K562 (cell line): Measurements from ENCODE around the gene WDR20.

Source experiments
- ATF4 ChIP-seq: fragments of 450-650 bp; formaldehyde crosslinking; IDR thresholded peaks from 2 replicates; pipeline ENCODE4 v1.4.0; 2022; ENCODE audit warnings: mild to moderate bottlenecking, moderate library complexity
- CHD2 ChIP-seq: IDR thresholded peaks from 2 replicates; pipeline ENCODE4 v1.6.1; 2011; ENCODE audit warnings: low read depth, low read length
- CTCF ChIP-seq, 3 experiments: IDR thresholded peaks in 2 of 3; conservative IDR thresholded peaks in 1 of 3; 2 replicates each; pipeline ENCODE4 v1.5.1; 2011 to 2012; ENCODE audit warnings: low read length in 3 of 3, mild to moderate bottlenecking in 3 of 3, control low read depth in 2 of 3, improper control_type of control experiment in 1 of 3, inconsistent platforms in 1 of 3, low read depth in 1 of 3, mixed read lengths in 1 of 3, moderate library complexity in 1 of 3; ENCODE audit not compliant: insufficient read depth in 2 of 3
- EP300 ChIP-seq: IDR thresholded peaks from 2 replicates; pipeline ENCODE4 v1.6.1; 2012; ENCODE audit warnings: low read length, improper control_type of control experiment
- EZH2 ChIP-seq: IDR thresholded peaks from 2 replicates; pipeline ENCODE4 v1.6.1; 2012; ENCODE audit warnings: low read depth, mild to moderate bottlenecking, inconsistent platforms, low read length, borderline replicate concordance
- JUNB ChIP-seq: fragments of 450-650 bp; formaldehyde crosslinking; conservative IDR thresholded peaks from 2 replicates; pipeline ENCODE4 v1.4.0; 2020; ENCODE audit warnings: mild to moderate bottlenecking
- MAX ChIP-seq: sonication (generic); formaldehyde crosslinking; IDR thresholded peaks from 2 replicates; pipeline ENCODE4 v1.9.0; 2022; ENCODE audit warnings: mild to moderate bottlenecking, missing genetic modification reagents
- POLR2AphosphoS5 ChIP-seq: IDR thresholded peaks from 2 replicates; pipeline ENCODE4 v1.6.1; 2011; ENCODE audit warnings: mild to moderate bottlenecking, low read depth, low read length, moderate library complexity; ENCODE audit not compliant: control insufficient read depth, insufficient read depth
- PRDM10 ChIP-seq: fragments of 450-650 bp; IDR thresholded peaks from 2 replicates; pipeline ENCODE4 v1.6.1; 2018; ENCODE audit not compliant: partially characterized antibody
- RFX1 ChIP-seq: fragments of 450-650 bp; IDR thresholded peaks from 2 replicates; pipeline ENCODE4 v1.6.1; 2016; ENCODE audit warnings: mild to moderate bottlenecking, moderate library complexity
- TAF1 ChIP-seq: IDR thresholded peaks from 2 replicates; pipeline ENCODE4 v1.6.1; 2011; ENCODE audit warnings: mild to moderate bottlenecking, low read length, moderate library complexity; ENCODE audit not compliant: insufficient read depth, control insufficient read depth, severe bottlenecking; ENCODE audit errors: extremely low read depth
- ZFX ChIP-seq: sonication (generic); formaldehyde crosslinking; IDR thresholded peaks from 2 replicates; pipeline ENCODE4 v1.8.0; 2022; ENCODE audit warnings: mild to moderate bottlenecking, missing genetic modification reagents, moderate library complexity
- ZNF133 ChIP-seq: fragments of 250-450 bp; sonication (Bioruptor Pico); IDR thresholded peaks from 2 replicates; pipeline ENCODE4 v1.4.0; 2020; ENCODE audit warnings: mild to moderate bottlenecking

- TF ChIP-seq EP300 (no peak), PRDM10 (no peak), CTCF (IDR thresholded peaks at IDR 0.05 in 2 of 3, conservative IDR thresholded peaks at IDR 0.05 in 1 of 3; ENCODE audit: insufficient read depth in 2 of 3, low read depth in 1 of 3, low read length in 3 of 3) (no peak), ZFX (no peak), JUNB (CRISPR knock-in tag) (no peak), EZH2 (no peak), RFX1 (no peak), ATF4 (no peak), CHD2 (no peak), ZNF133 (no peak), POLR2AphosphoS5 (no peak), TAF1 (no peak), MAX (CRISPR knock-in tag) (no peak)
Observed at GRCh38 chr14:102171173-102172020, 31.7 kb downstream of the WDR20 start.
